IPS DF 6.9 (cell line): ENCODE data around the gene KLHL24.
A peak's percentile ranks its signal among the peaks of the same experiment; 100 is the strongest.
"Not testable (repeated sequence)": the region's sequence is repeated elsewhere in the genome, so short reads cannot be mapped to it uniquely, and the experiment has no call there.

ENCODE experiments used
- DNase-seq: peaks from one replicate; pipeline ENCODE4 v3.0.0-alpha.2; 2013; ENCODE audit warnings: low read depth, low spot score
- H3K27ac ChIP-seq: one replicate; pipeline ENCODE4 v1.5.1; 2013; ENCODE audit warnings: low read length, control low read depth
- H3K27me3 ChIP-seq: 2 replicates; pipeline ENCODE4 v1.6.1; 2013; ENCODE audit warnings: mild to moderate bottlenecking, low read length; ENCODE audit not compliant: control insufficient read depth, insufficient read depth
- H3K36me3 ChIP-seq: 2 replicates; pipeline ENCODE4 v1.6.1; 2013; ENCODE audit warnings: low read length; ENCODE audit not compliant: control insufficient read depth, insufficient read depth
- H3K4me1 ChIP-seq: 2 replicates; pipeline ENCODE4 v1.6.1; 2013; ENCODE audit warnings: low read length; ENCODE audit not compliant: control insufficient read depth, insufficient read depth
- H3K4me3 ChIP-seq: 2 replicates; pipeline ENCODE4 v1.5.1; 2013; ENCODE audit warnings: mild to moderate bottlenecking, low read length
- H3K9me3 ChIP-seq: 2 replicates; pipeline ENCODE4 v1.6.1; 2013; ENCODE audit warnings: low read length, inconsistent platforms; ENCODE audit not compliant: control insufficient read depth, insufficient read depth
- WGBS: extraction: QIAGEN DNeasy Blood & Tissue Kit; methylation state at CpG from one replicate; pipeline ENCODE4 v1.1.7; 2013; ENCODE audit warnings: mixed read lengths, missing lambda C conversion rate; ENCODE audit not compliant: insufficient read length, insufficient coverage; 5-methylcytosine and 5-hydroxymethylcytosine counted together

KLHL24 gene

GRCh38 chr3:183692436-183692835, 57.0 kb downstream of the KLHL24 start:
- DNase-seq, result no peak
- H3K27me3 ChIP-seq, result no peaks in the 10 kb centered on the region
- H3K9me3 ChIP-seq, result no peaks in the 10 kb centered on the region
- no peak overlapping the region for H3K27ac ChIP-seq
- no CpG with 5 or more reads among the region's 10 CpGs for WGBS
- no peak overlapping the region for H3K4me3 ChIP-seq
- H3K4me1 ChIP-seq, result no peaks in the 10 kb centered on the region
- no peaks in the 10 kb centered on the region for H3K36me3 ChIP-seq

GRCh38 chr3:183695569-183696364, 60.3 kb downstream of the KLHL24 start:
- Histone ChIP-seq H3K9me3 (no peaks in the 10 kb centered on the region), H3K36me3 (no peaks in the 10 kb centered on the region), H3K27me3 (no peaks in the 10 kb centered on the region), H3K27ac (no peak overlapping the region), H3K4me1 (no peaks in the 10 kb centered on the region), H3K4me3 (no peak overlapping the region)
- DNase-seq, result no peak
- no CpG with 5 or more reads among the region's 7 CpGs for WGBS

- no CpG with 5 or more reads among the region's 4 CpGs for WGBS
- Histone ChIP-seq H3K27me3 (no peaks in the 10 kb centered on the region), H3K27ac (no peak overlapping the region)
Observed at GRCh38 chr3:183697123-183697609, 61.7 kb downstream of the KLHL24 start.

GRCh38 chr3:183697610-183698317, 62.3 kb downstream of the KLHL24 start, which contains the start of gene YEATS2:
Gene YEATS2, plus strand, starts transcription at chr3:183697797. Its CDS starts 17,366 bp downstream, at chr3:183715163.
- no peak for DNase-seq

More at GRCh38 chr3:183697123-183697609, 61.7 kb downstream of the KLHL24 start:
- H3K9me3 ChIP-seq, result no peaks in the 10 kb centered on the region
- no peak for DNase-seq
- H3K4me1 ChIP-seq, result peaks cover 2% of the 10 kb centered on the region; the same call in 1 of the 2 replicates
- H3K4me3 ChIP-seq, result peak overlapping the region; percentile 96; the same call in 1 of the 2 replicates
- no peaks in the 10 kb centered on the region for H3K36me3 ChIP-seq

GRCh38 chr3:183698318-183698751, 62.9 kb downstream of the KLHL24 start:
- Histone ChIP-seq H3K36me3 (no peaks in the 10 kb centered on the region), H3K4me1 (peaks cover 2% of the 10 kb centered on the region; the same call in 1 of the 2 replicates), H3K9me3 (no peaks in the 10 kb centered on the region), H3K27ac (no peak overlapping the region), H3K4me3 (peak overlapping the region; percentile 96), H3K27me3 (no peaks in the 10 kb centered on the region)
- WGBS, result no CpG with 5 or more reads among the region's 13 CpGs
- DNase-seq, result no peak

More at GRCh38 chr3:183697610-183698317, 62.3 kb downstream of the KLHL24 start, which contains the start of gene YEATS2:
- Histone ChIP-seq H3K27me3 (no peaks in the 10 kb centered on the region), H3K4me3 (peak within 1 kb of the TSS; percentile 96), H3K27ac (no peak within 1 kb of the TSS), H3K4me1 (peaks cover 2% of the 10 kb centered on the region; the same call in 1 of the 2 replicates), H3K9me3 (no peaks in the 10 kb centered on the region), H3K36me3 (no peaks in the 10 kb centered on the region)
- no CpG with 5 or more reads among the region's 89 CpGs for WGBS

GRCh38 chr3:183698756-183699155, 63.3 kb downstream of the KLHL24 start:
- no peak overlapping the region for H3K27ac ChIP-seq

GRCh38 chr3:183699238-183699947, 64.0 kb downstream of the KLHL24 start:
- no peak overlapping the region for H3K27ac ChIP-seq
- no peak for DNase-seq
- H3K4me3 ChIP-seq, result peak overlapping the region; percentile 96; the same call in 1 of the 2 replicates
- peaks cover 2% of the 10 kb centered on the region; the same call in 1 of the 2 replicates for H3K4me1 ChIP-seq
- H3K9me3 ChIP-seq, result no peaks in the 10 kb centered on the region
- H3K27me3 ChIP-seq, result no peaks in the 10 kb centered on the region
- no peaks in the 10 kb centered on the region for H3K36me3 ChIP-seq
- 100% methylated on average over 1 of the region's 13 CpGs for WGBS

More at GRCh38 chr3:183698756-183699155, 63.3 kb downstream of the KLHL24 start:
- DNase-seq, result no peak
- Histone ChIP-seq H3K4me3 (peak overlapping the region; percentile 96; the same call in 1 of the 2 replicates), H3K36me3 (no peaks in the 10 kb centered on the region), H3K9me3 (no peaks in the 10 kb centered on the region), H3K27me3 (no peaks in the 10 kb centered on the region), H3K4me1 (peaks cover 2% of the 10 kb centered on the region; the same call in 1 of the 2 replicates)
- no CpG with 5 or more reads among the region's 9 CpGs for WGBS

GRCh38 chr3:183701744-183702143, 66.3 kb downstream of the KLHL24 start:
- no peak for DNase-seq
- Histone ChIP-seq H3K9me3 (no peaks in the 10 kb centered on the region), H3K27ac (no peak overlapping the region), H3K36me3 (no peaks in the 10 kb centered on the region), H3K27me3 (no peaks in the 10 kb centered on the region), H3K4me3 (no peak overlapping the region), H3K4me1 (peaks cover 2% of the 10 kb centered on the region; the same call in 1 of the 2 replicates)
- 100% methylated on average over 3 of the region's 5 CpGs for WGBS

GRCh38 chr3:183703892-183704291, 68.5 kb downstream of the KLHL24 start:
- WGBS, result no CpG with 5 or more reads among the region's 6 CpGs
- not testable (repeated sequence) for DNase-seq

GRCh38 chr3:183710231-183710630, 74.8 kb downstream of the KLHL24 start:
- no peak for DNase-seq
- Histone ChIP-seq H3K27ac (no peak overlapping the region), H3K4me1 (no peaks in the 10 kb centered on the region), H3K9me3 (no peaks in the 10 kb centered on the region), H3K4me3 (no peak overlapping the region), H3K27me3 (no peaks in the 10 kb centered on the region), H3K36me3 (no peaks in the 10 kb centered on the region)

More at GRCh38 chr3:183703892-183704291, 68.5 kb downstream of the KLHL24 start:
- not testable (repeated sequence) for H3K27me3 ChIP-seq, H3K9me3 ChIP-seq, H3K4me1 ChIP-seq, H3K4me3 ChIP-seq, H3K27ac ChIP-seq, H3K36me3 ChIP-seq
